Aorta (tissue), 5 donors: ENCODE data around the gene IFT52. TPM values are rescaled to one million over a fixed set of nuclear protein-coding genes. Genes with fewer than 3 reads are reported as not detected.
"Not testable (repeated sequence)": the region's sequence is repeated elsewhere in the genome, so short reads cannot be mapped to it uniquely, and the experiment has no call there.

Experiments
- ATAC-seq: fragments of 200-7000 bp; cut with Tn5 transposase; one replicate; pipeline ENCODE4 v1.9.1; 2022; ENCODE audit warnings: moderate library complexity; ENCODE audit not compliant: low FRiP score
- DNase-seq, 2 donors: peaks; one replicate each; pipeline ENCODE4 v3.0.0-alpha.2; 2020
- H3K27ac ChIP-seq, 2 donors: one replicate each; pipeline ENCODE4 v1.5.1; 2013; ENCODE audit warnings: low read length in 2 of 2, mild to moderate bottlenecking in 2 of 2, moderate library complexity in 2 of 2, control low read depth in 1 of 2, inconsistent platforms in 1 of 2, low read depth in 1 of 2
- H3K27me3 ChIP-seq, 2 donors: one replicate each; pipeline ENCODE4 v1.6.1; 2013; ENCODE audit warnings: control low read depth in 1 of 2, low read length in 1 of 2, mild to moderate bottlenecking in 1 of 2, moderate library complexity in 1 of 2; ENCODE audit not compliant: insufficient read depth in 2 of 2, control insufficient read depth in 1 of 2
- H3K36me3 ChIP-seq, 2 donors: one replicate each; pipeline ENCODE4 v1.6.1; 2013; ENCODE audit warnings: control low read depth in 1 of 2, low read length in 1 of 2, mild to moderate bottlenecking in 1 of 2; ENCODE audit not compliant: insufficient read depth in 2 of 2, control insufficient read depth in 1 of 2
- H3K4me1 ChIP-seq, 2 donors: one replicate each; pipeline ENCODE4 v1.6.1; 2013; ENCODE audit warnings: low read length in 2 of 2, control low read depth in 1 of 2, mild to moderate bottlenecking in 1 of 2, moderate library complexity in 1 of 2; ENCODE audit not compliant: insufficient read depth in 2 of 2, control insufficient read depth in 1 of 2
- H3K4me3 ChIP-seq, 2 donors: one replicate each; pipeline ENCODE4 v1.5.1; 2013; ENCODE audit warnings: low read length in 2 of 2, control low read depth in 1 of 2, mild to moderate bottlenecking in 1 of 2
- H3K9me3 ChIP-seq: one replicate; pipeline ENCODE4 v1.6.1; 2013; ENCODE audit warnings: mild to moderate bottlenecking, low read length; ENCODE audit not compliant: control insufficient read depth
- WGBS, 2 donors: extraction: QIAGEN DNeasy Blood & Tissue Kit; methylation state at CpG; one replicate each; pipeline ENCODE4 v1.1.7; 2013; 5-methylcytosine and 5-hydroxymethylcytosine counted together
- intact Hi-C, 2 donors: fragments of 100-400 bp; cut with DNase I; formaldehyde crosslinking; loops; one replicate each; pipeline versions ENCODE4 v1.14.2 to v1.15.0; 2022
- polyA plus RNA-seq, 2 donors: library from polyadenylated mRNA; stranded (reverse); fragments of 200-250 nt; gene quantifications; one replicate each; pipeline ENCODE4 v1.2.3, GENCODE V29; 2013
- total RNA-seq, 2 donors: library from RNA; stranded (reverse); fragmentation: NEBNext Ultra II Directional; extraction: Animal tissue kit (Norgen Biotek cat#: 25700); gene quantifications; one replicate each; pipeline ENCODE4 v1.2.1, GENCODE V29; 2021
- donor health status: healthy with polysubstance abuse.
- donor health status: Bipolar disorder and iron deficiency.
- donor health status: DM: no; HTN: no; CAD: no.
- donor health status: DM: no; HTN: no; CAD: no.
- donor health status: DM: yes; HTN: yes; CAD: no.

IFT52 gene
- total and polyA plus RNA-seq, 4 donors: 20.5 to 38.5 (median 28.6) TPM

GRCh38 chr20:43590036-43590391 is 723 bp upstream of the IFT52 start:
- ATAC-seq (peak; percentile 30), DNase-seq (no peak)
- WGBS, 2 donors: 23 to 28% methylated on average over 8 to 9 of the region's 9 CpGs
- intact Hi-C loops: loop anchor here (2.0 to 10.0 kb wide), 3 partner anchors 51 to 615 kb away; partner anchors contain the start of gene SRSF6 (in 1 of the 2)
- H3K27ac ChIP-seq: peak overlapping the region in 1 of 2 donors; percentile 7
- no peaks in the 10 kb centered on the region for H3K36me3 ChIP-seq
- no peaks in the 10 kb centered on the region for H3K27me3 ChIP-seq
- peak overlapping the region; percentile 23 to 60 for H3K4me3 ChIP-seq
- no peaks in the 10 kb centered on the region for H3K4me1 ChIP-seq
- no peaks in the 10 kb centered on the region for H3K9me3 ChIP-seq

DNA sequence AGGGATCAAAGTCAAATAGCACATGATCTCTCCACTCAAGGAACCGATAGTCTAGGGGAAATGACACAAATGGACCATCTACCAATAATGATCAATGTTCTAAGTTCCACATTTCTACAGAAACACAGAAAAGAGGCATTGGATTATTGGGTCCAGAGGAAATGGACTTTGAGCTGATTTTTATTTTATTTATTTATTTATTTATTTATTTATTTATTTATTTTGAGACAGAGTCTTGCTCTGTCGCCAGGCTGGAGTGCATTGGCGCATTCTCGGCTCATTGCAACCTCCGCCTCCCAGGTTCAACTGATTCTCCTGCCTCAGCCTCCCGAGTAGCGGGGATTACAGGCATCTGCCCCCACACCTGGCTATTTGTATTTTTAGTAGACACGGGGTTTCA is 11.2 kb downstream of the IFT52 start:
- H3K36me3 ChIP-seq, H3K9me3 ChIP-seq, H3K27me3 ChIP-seq, H3K4me3 ChIP-seq, intact Hi-C loops, ATAC-seq, DNase-seq, H3K27ac ChIP-seq, H3K4me1 ChIP-seq: not testable (repeated sequence)
- 85 to 92% methylated on average over 8 of the region's 8 CpGs for WGBS, 2 donors

GRCh38 chr20:43603124-43603523 is 12.4 kb downstream of the IFT52 start:
- no peaks in the 10 kb centered on the region for H3K27me3 ChIP-seq
- H3K36me3 ChIP-seq: peaks cover 3 to 4% of the 10 kb centered on the region in 2 donors
- WGBS, 2 donors: 81 to 84% methylated on average over 1 of the region's 1 CpG
- ATAC-seq: no peak
- no peak for DNase-seq
- no peak overlapping the region for H3K27ac ChIP-seq
- intact Hi-C loops: no loop called here
- H3K9me3 ChIP-seq: no peaks in the 10 kb centered on the region
- H3K4me3 ChIP-seq: no peak overlapping the region
- no peaks in the 10 kb centered on the region for H3K4me1 ChIP-seq

GRCh38 chr20:43605715-43606114 is 15.0 kb downstream of the IFT52 start:
- H3K27me3 ChIP-seq: no peaks in the 10 kb centered on the region
- H3K27ac ChIP-seq: no peak overlapping the region
- DNase-seq: no peak
- no peaks in the 10 kb centered on the region for H3K9me3 ChIP-seq
- no peak overlapping the region for H3K4me3 ChIP-seq
- WGBS, 2 donors: 97 to 100% methylated on average over 9 of the region's 9 CpGs
- no peak for ATAC-seq
- intact Hi-C loops: no loop called here
- H3K36me3 ChIP-seq: peaks cover 2 to 3% of the 10 kb centered on the region in 2 donors
- no peaks in the 10 kb centered on the region for H3K4me1 ChIP-seq

- H3K27ac ChIP-seq, intact Hi-C loops, ATAC-seq, H3K27me3 ChIP-seq, DNase-seq, H3K4me1 ChIP-seq, H3K36me3 ChIP-seq, H3K9me3 ChIP-seq, H3K4me3 ChIP-seq: not testable (repeated sequence)
- WGBS, 2 donors: 91 to 96% methylated on average over 9 to 30 of the region's 30 CpGs
Observed at GRCh38 chr20:43607278-43607677, 16.5 kb downstream of the IFT52 start.

DNA sequence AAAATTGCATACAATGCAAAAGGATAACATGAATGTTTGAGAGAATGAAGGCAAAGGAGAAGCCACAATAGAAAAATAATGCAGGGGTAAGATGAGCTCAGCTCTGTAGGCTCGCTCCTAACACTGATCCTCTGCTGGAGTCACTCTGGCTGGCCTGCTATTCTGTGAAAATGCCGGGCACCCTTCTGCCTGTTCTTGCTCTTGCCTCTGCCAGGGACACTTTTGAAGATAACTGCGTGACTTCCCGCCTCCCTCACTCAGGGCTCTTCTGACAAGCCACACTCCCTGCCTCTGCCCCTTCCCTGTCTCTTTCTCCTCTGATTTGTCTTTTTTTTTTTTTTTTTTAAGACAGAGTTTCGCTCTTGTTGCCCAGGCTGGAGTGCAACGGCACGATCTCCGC is 40.9 kb downstream of the IFT52 start:
- intact Hi-C loops: no loop called here
- peaks cover 5 to 7% of the 10 kb centered on the region in 2 donors for H3K36me3 ChIP-seq
- DNase-seq: no peak
- no peak overlapping the region for H3K27ac ChIP-seq
- 96 to 97% methylated on average over 8 of the region's 8 CpGs for WGBS, 2 donors
- ATAC-seq: no peak
- H3K4me1 ChIP-seq: no peaks in the 10 kb centered on the region
- H3K9me3 ChIP-seq: no peaks in the 10 kb centered on the region
- no peaks in the 10 kb centered on the region for H3K27me3 ChIP-seq
- H3K4me3 ChIP-seq: no peak overlapping the region

DNA sequence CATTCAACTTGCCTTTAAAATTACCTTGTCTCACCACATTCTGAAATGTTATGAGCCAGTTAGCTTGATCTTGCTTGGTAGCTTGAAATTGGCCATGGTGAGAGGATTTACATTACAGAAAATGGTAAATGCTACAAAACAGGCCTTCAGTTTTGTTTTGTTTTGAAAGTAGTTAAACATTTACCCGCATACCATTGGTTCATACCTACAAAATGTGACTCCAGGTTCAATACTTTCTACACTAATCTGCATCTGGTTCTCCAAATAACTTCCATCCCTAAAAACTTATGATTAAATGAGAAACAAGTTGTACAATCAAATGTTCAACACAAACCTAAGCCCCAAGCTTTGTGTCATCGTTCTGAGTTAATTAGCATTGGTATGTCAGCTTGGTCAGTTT is 45.7 kb downstream of the IFT52 start:
- DNase-seq (no peak), ATAC-seq (no peak)
- Histone ChIP-seq H3K9me3 (no peaks in the 10 kb centered on the region), H3K36me3 (peaks cover 0 to 8% of the 10 kb centered on the region in 2 donors), H3K27me3 (no peaks in the 10 kb centered on the region), H3K4me3 (no peak overlapping the region), H3K27ac (no peak overlapping the region), H3K4me1 (no peaks in the 10 kb centered on the region)
- WGBS, 2 donors: 93 to 96% methylated on average over 2 of the region's 2 CpGs
- intact Hi-C loops: no loop called here

DNA sequence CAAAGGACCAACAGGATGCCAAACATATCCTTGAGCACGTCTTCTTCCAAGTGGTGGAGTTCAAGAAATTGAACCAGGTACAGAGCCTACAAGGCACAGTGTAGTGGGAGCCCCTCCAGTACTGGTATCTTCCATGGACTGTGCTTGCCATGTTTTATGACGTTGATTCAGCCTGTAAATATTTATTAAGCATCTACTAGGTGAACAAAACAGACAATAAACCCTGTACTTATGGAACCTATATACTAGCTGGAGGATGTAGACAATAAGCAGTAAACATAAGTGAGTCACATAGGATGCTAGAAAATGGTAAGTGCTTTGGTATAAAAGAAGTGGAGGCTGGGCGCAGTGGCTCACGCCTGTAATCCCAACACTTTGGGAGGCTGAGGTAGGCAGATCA is 51.8 kb downstream of the IFT52 start:
- DNase-seq: no peak
- H3K9me3 ChIP-seq: no peaks in the 10 kb centered on the region
- H3K4me1 ChIP-seq: no peaks in the 10 kb centered on the region
- intact Hi-C loops: no loop called here
- H3K27me3 ChIP-seq: no peaks in the 10 kb centered on the region
- peaks cover 5 to 11% of the 10 kb centered on the region in 2 donors for H3K36me3 ChIP-seq
- ATAC-seq: no peak
- no peak overlapping the region for H3K27ac ChIP-seq
- 92 to 94% methylated on average over 4 of the region's 4 CpGs for WGBS, 2 donors
- no peak overlapping the region for H3K4me3 ChIP-seq

DNA sequence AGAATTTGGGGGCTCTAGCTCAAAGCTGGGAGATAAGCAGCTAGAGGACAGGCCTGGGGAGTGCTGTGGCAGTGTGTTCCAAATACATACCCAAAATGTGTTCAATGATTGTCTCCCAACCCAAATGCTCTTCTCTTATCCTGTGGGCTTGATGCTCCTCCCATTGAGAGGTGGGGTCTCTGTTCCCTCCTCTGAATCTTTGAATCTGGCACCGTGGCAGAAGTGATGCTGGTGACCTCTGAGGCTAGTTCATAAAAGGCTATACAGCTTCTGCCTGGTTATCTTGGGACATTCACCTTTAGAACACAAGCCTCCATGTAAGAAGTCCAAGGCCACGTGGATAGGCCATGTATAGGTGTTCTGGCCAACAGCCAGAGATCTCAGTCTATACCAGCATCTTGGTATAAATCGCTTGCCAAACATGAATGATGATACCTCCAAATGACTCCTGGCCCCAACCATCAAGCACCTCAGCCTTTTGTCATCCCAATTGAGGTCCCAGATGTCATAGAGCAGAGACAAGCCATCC is 60.3 kb downstream of the IFT52 start:
- no peaks in the 10 kb centered on the region for H3K9me3 ChIP-seq
- intact Hi-C loops: no loop called here
- H3K4me1 ChIP-seq: no peaks in the 10 kb centered on the region
- H3K27ac ChIP-seq: no peak overlapping the region
- DNase-seq (peak in 1 of 2 donors; percentile 9), ATAC-seq (no peak)
- H3K27me3 ChIP-seq: no peaks in the 10 kb centered on the region
- peaks cover 0 to 5% of the 10 kb centered on the region in 2 donors for H3K36me3 ChIP-seq
- 66 to 80% methylated on average over 3 of the region's 3 CpGs for WGBS, 2 donors
- H3K4me3 ChIP-seq: no peak overlapping the region
